T follicular helper cell (primary cell): ENCODE measurements around the gene DKKL1.
A peak's percentile ranks its signal among the peaks of the same experiment; 100 is the strongest.
"Not testable (repeated sequence)": the region's sequence is repeated elsewhere in the genome, so short reads cannot be mapped to it uniquely, and the experiment has no call there.

Experiments used
- DNase-seq: peaks from one replicate; pipeline ENCODE4 v3.0.0-alpha.2; 2020; ENCODE audit warnings: low read depth
- total RNA-seq, 2 experiments: gene quantifications; one replicate each; lab custom pipeline; 2026; lab: John Stamatoyannopoulos, UW

Gene DKKL1
- 0 reads per million in 2 experiments for total RNA-seq

DNA sequence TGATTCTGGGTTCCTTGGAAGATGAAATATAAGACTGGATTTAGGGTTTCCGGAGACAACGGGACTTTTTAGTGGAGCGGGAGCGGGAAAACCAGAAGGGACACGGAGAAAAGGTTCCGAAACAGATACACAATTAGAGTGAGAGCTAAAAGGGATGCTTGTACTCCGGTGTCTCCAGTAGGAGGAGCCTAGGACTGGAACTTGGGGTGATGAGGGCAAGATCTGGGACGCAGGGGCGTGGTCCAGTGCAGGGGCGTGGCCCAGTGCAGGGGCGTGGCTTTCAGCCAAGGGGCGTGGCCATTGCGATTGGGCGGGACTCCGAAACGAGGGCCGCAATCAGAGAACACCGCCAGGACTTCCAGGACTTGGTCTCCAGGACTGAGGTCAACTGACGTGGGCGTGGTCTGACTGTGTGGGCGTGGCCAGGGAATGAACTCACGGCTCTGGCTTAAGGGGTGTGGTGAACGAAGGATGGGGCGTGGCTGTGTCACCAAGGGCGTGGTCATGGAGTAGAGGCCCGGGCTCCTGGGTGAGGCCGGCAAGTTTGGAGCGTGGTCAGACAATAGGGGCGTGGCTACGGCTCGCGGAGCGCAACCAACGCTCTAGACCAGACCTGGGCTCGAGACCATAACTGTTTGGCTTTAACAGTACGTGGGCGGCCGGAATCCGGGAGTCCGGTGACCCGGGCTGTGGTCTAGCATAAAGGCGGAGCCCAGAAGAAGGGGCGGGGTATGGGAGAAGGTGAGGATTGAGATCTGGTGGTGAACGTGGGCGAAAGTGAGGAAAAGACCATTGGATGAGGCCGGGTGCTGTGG lies at the start of gene DKKL1:
DKKL1 (plus strand) TSS at position 610 of the 815 bp plus-strand sequence; CDS start at position 732, 122 bp downstream.
- peak; percentile 39 for DNase-seq

DNA sequence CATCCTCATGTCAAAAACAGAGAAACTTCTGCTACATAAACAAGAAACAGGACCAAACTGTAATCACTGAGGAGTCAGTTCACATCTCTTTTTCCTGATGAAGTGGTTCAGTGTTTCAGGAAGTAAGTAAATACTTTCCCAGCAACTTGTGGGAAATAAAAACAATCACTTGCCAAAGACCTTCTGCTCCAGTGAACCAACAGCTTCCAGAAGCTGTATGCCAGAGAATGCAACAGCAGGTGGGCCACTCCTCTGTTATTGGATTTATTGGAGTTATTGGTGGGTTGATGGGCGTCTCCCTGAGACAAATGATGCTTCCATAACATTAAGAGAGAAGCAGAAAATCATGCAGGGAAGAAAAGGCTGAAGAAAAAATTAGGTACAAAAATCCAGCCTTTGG lies 48.6 kb upstream of the DKKL1 start:
- no peak for DNase-seq

DNA sequence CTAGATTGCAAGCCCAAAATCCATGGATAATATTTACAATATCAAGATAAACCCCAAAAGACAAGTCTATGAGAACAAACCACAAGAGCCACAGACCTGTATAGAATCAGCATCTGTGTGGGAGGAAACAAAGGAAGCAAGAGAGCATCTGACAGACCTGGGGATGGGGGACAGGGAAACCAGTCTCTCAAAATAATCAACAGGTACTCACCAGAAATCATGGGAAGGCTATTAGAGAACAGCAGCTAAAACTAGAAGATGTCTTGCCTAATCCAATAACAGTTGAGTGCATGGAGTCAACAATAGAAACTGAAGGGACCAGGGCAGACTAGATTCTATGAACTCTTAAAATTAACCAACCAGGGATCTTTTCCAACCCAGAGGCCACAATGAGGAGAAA lies 47.4 kb upstream of the DKKL1 start:
- no peak for DNase-seq

DNA sequence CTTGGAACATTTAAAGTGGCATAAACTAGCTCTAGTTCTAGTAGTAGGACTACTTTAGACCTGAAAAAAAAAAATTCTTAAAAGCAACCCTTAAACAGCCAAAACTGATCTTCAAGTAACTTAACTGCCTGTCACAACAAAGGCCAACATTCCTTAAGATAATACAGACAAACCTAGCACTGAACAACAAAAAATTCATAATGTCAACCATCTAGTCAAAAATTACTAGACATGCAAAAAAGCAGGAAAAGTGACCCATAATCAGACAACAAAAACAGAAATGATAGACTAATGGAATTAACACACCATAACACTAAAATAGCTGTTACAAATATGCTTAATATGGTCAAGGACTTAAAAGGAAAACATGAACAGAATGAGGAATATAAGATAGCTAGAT lies 45.4 kb upstream of the DKKL1 start:
- no peak for DNase-seq

DNA sequence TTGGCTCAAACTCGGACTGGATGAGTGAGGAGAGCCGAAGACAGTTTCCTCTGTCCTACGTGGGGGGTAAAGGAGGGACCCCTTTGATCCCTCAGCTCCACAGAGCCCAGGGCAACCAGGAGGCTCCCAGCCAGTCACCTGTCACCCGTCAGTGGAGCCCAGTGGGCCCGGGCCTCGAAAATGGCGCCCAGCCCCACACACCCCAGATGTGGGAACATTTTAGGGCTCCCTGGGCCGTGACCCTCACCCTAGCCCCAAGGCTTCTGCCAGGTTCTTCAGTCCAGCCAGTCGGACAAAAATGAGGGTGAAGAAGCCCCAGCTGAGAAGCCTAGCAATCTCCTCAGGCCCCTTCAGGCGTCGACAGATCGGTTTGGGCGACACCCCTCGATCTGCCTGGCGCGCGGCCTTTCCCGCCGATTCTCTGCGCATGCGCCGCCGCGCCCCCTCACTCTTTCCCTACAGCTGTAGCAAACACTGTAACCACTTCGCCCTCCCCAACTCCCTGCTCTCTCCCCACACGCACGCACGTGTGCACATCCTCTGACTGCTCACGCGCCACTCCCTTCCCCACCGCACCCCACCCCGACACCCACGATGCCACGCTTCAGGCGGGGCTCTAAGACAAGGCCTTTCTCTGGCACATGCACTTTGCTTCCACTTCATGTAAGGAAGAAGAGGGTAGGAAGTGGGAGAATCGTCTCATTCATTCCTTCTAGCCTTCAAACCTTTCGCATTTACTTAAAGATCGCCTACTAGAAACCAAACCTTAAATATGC lies 38.7 kb upstream of the DKKL1 start, which contains the start of gene SLC6A16:
SLC6A16 (minus strand) TSS at position 391 of the 776 bp plus-strand sequence. CDS start 13,844 bp downstream, outside the sequence.
- DNase-seq: no peak

DNA sequence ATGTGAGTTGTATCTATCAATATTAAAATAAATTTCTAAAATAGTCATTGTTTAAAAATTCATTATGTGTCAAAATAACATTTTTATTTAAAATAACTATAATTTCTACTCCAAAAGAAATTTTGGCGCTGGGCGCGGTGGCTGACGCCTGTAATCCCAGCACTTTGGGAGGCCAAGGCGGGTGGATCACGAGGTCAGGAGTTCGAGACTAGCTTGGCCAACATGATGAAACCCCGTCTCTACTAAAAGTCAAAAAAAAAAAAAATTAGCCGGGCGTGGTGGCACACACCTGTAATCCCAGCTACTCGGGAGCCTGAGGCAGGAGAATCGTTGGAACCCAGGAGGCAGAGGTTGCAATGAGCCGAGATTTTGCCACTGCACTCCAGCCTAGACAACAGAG lies 37.9 kb upstream of the DKKL1 start:
- DNase-seq: not testable (repeated sequence)

DNA sequence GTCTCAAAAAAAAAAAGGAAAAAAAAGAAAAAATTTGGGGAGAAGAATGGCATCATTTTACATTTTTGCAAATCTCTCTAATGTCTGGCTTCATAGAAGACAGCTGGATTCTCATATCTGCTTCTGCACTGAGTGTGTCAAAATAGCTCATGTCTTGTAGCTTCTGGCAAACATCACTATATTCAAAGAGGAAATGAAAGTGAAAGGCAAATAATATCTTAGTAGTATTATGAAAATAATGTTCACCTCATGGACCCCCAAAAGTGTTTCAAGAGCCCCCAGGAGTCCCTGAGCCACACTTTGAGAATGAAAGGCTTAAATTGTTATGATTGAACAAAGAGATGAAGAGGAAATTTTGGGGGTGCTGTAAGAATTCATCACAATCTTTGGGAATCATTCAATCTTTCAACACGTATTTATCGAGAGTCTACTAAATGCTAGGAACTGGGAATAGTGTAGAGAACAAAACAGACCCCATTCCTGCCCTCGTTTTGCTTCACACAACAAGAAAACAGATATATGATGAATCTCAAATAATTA lies 37.4 kb upstream of the DKKL1 start:
- no peak for DNase-seq

DNA sequence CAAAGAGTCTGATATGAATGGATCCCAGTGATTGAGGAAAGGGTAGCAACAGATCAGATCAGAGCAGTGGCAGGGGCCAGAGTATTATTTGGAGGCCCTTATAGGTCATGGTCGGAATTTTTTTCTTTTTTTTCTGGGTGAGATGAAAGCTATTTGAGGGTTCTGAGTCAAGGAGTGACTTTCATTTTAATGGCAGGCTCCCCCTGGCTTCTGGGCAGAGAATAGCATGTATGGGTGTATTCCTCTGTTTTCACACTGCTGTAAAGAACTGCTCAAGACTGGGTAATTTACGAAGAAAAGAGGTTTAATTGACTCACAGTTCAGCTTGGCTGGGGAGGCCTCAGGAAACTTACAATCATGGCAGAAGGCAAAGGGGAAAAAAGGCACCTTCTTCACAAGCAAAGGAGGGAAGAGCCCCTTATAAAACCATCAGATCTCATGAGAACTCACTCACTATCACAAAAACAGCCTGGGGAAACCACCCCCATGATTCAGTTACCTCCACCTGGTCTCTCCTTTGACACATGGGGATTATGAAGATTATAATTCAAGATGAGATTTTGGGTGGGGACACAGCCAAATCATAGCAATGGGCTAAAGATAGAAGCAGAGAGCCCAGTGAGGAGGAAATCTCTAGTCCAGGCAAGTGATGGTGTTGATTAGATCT lies 35.7 kb upstream of the DKKL1 start:
- DNase-seq: peak; percentile 22

DNA sequence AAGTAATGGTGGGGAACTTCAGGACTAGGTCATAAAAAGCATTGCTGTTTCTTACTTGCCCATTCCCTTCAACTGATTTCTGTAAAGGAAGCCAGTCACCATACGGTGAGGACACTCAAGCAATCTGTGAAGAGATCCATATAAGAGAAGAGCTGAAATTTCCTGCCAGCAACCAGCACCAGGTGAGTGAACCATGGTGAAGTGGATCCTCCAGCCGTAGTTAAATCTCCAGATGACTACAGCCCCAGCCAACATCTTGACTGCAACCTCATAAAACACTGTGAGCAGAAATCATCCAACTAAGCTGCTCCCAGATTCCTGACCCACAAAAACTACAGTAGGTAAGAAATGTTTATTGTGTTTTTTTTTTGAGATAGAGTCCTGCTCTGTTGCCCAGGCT lies 34.9 kb upstream of the DKKL1 start:
- DNase-seq: no peak

DNA sequence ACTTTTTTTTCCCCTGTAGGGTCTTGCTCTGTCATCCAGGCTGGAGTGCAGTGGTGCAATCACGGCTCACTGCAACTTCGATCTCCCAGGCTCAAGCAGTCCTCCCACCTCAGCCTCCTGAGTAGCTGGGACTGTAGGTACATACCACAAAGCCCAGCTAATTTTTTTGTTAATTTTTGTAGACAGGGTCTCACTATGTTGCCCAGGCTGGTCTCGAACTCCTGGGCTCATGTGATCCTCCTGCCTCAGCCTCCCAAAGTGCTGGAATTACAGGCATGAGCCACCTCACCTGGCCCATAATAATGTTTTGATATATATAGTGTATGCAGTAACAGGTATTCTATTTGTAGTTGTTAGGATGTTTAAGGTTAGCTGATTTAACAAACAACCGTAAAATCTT lies 32.5 kb upstream of the DKKL1 start:
- DNase-seq: not testable (repeated sequence)

DNA sequence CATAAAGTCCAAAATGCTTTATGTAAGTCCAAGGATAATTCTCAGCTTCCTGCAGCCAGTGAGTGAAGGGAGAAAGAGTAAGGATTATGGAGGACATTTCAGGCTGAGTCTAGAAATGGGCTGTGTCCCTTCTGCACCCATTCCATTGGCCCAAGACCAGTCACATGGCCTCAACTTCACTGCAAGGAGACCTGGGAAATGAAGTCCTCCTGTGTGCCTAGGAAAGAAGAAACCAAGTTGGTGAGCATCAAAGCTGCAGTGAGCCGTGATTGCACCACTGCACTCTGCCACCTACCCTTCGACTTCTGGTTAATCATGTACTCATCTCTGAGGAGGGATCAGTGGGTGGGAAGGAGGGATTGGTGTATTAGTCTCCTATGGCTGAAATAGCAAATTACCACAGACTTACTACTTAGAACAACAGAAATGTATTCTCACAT lies 32.0 kb upstream of the DKKL1 start:
- peak; percentile 53 for DNase-seq

DNA sequence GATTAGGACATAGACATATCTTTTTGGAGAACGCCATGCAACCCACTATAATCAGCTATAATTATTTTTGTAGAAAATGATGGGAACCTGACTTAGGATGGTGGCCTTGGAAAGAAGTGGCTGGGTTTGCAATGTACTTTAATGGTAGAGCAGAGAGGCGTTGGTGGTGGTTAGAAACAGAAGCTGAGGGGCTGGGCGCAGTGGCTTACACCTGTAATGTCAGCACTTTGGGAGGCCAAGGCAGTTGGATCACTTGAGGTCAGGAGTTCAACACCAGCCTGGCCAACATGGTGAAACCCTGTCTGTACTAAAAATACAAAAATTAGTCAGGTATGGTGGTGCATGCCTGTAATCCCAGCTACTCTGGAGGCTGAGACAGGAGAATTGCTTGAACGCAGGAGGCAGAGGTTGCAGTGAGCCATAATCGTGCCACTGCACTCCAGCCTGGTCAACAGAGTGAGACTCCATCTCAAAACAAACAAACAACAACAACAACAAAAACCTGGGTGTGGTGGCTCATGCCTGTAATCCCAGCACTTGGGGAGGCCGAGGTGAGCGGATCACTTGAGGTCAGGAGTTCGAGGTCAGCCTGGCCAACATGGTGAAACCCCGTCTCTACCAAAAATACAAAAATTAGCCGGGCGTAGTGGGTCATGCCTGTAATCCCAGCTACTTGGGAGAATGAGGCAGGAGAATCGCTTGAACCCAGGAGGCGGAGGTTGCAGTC lies 30.8 kb upstream of the DKKL1 start:
- not testable (repeated sequence) for DNase-seq

DNA sequence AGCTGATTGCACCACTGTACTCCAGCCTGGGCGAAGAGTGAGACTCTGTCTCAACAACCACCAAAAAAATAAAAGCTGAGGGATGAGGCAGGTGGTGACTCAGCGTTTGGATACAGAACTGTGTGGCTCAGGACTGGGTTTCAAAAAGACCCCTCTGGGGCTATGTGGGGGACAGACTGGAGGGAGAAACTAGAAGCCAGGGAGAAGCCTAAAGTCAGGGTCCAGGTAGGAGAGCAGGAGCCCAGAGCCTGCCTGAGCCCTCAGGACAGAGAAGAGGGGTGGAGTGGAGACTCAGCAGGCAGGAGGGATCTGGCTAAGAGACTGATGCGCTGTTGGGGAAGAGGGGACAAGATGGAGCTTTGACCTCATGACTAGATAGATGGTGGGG lies 30.3 kb upstream of the DKKL1 start:
- no peak for DNase-seq

DNA sequence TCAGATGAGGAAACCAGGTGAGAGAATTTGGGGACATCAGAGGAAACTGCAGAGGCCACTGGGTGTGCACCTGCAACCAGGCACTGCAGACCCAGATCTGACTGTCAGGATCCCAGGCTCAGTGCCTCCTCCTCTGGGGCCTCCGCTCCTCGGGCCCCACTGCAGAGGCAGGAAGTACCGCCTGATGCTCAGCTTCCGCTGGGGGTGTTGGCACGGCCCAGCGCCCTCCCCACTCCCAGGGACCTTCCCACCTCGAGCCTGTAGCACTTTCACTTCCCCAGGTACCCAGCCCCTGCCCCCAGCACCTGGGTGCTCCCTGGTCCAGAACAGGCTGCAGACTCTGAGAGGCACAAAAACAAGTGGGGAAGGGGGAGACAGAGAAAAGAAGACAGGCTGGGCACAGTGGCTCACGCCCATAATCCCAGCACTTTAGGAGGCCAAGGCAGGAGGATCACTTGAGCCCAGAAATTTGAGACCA lies 29.8 kb upstream of the DKKL1 start:
- peak; percentile 56 for DNase-seq

DNA sequence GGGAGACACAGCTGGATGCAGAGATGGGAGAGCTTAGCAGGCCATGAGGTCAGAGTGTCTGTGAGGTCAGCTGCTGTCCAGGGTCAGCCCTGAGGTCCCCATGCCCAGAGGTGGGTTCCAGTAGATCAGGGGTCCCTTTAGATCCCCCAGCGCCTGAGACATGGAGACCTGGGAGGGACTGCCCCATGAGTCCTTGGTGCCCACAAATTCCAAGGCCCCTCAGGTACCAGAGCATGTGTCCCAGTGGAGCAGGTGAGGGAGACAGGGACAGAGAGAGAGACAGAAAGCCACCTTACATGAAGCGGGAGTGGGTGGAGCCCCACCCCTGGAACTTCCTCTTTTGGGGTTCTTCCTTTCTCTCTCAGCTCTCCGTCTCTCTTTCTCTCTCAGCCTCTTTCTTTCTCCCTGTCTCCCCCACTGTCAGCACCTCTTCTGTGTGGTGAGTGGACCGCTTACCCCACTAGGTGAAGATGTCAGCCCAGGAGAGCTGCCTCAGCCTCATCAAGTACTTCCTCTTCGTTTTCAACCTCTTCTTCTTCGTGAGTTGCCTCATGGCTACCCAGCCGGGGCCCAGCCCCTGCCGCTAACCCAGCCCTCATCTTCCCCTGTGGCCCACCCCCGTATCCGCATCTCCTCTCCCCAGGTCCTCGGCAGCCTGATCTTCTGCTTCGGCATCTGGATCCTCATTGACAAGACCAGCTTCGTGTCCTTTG lies 28.4 kb upstream of the DKKL1 start, which contains the start of gene CD37:
CD37 (plus strand) TSS at position 336 of the 713 bp plus-strand sequence; CDS start at position 471, 135 bp downstream.
- peak; percentile 29 for DNase-seq

DNA sequence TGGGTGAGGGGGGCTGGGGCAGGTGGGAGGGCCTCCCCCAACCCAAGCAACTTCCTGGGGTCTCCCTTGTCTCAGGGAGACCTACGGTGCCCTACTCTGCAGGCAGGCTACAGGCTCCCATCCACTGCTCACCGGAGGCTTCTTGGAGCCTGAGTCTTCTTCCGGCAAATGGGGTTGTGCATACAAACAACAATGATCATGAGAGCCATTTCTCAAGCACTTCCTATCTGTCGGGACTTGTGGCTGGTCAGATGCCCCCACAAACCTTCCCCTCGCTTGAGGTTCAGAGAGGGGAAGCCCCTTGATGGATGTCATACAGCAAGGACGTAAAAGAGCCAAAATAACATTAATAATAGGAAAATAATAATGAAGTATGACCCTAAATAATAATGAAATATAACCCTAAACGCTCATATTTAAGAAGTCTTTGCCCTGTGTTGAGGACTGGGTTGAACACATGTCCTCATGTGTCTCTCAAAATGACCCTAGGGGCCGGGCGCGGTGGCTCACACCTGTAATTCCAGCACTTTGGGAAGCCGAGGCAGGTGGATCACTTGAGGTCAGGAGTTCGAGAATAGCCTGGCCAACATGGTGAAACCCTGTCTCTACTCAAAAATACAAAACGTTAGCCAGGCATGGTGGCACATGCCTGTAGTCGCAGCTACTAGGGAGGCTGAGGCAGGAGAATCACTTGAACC lies 27.7 kb upstream of the DKKL1 start:
- DNase-seq: no peak

DNA sequence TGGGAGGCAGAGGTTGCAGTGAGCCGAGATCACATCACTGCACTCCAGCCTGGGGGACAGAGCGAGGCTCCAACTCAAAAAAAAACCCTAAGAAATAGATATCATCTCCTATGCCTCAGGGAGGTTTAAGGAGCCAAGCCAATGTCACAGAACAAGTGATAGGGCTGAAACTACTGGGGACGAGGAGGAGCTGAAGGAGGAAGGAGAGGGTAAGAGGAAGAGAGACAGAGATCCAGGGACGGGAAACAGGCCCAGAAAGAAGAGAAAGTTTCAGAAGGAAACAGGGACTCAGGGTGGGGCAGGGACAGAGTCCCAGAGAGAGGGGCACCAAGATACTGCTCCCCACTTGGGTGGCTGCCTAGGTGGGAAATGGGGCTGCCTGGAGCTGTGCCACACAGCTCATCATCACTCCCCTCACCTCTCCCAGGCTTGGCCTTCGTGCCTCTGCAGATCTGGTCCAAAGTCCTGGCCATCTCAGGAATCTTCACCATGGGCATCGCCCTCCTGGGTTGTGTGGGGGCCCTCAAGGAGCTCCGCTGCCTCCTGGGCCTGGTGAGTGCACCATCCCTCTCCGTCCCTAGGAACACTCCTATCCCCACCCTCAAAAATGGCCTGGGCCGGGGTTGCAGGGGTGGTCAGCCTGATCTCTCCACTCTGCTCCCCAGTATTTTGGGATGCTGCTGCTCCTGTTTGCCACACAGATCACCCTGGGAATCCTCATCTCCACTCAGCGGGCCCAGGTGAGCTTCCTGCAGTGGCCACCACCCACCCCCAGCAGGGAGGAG lies 27.0 kb upstream of the DKKL1 start:
- DNase-seq: no peak

DNA sequence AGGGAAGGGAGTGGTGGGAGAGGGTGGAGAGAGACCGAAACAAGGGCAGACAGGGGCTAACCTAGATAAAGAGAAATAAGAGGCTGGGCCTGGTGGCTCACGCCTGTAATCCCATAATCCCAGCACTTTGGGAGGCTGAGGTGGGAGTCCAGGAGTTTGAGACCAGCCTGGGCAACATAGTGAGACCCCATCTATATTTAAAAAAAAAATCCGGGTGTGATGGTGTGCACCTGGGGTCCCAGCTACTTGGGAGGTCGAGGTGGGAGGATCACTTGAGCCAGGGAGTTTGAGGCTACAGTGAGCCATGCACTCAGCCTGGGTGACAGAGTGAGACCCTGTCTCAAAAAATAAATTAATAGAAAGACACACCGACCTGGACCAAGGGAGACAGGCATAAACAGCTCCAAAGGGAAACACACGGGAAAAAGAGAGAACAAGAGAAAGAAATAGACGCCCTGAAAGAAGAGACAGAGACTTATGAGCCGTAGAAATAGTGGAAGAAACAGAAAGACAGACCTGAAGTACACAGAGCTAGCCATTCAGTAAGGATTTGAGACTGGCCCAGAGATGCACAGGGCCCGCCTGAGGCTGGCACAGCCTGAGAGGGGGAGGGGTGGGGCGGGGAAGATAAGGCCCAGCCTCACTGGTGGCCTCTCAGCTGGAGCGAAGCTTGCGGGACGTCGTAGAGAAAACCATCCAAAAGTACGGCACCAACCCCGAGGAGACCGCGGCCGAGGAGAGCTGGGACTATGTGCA lies 26.2 kb upstream of the DKKL1 start:
- no peak for DNase-seq
